MM.1S (cell line): ENCODE measurements around the gene SLC4A7.
"Not testable (repeated sequence)": the region's sequence is repeated elsewhere in the genome, so short reads cannot be mapped to it uniquely, and the experiment has no call there.

Source experiments
- DNase-seq: peaks from one replicate; pipeline ENCODE4 v3.0.0-alpha.2; 2015
- H2AFZ ChIP-seq: fragments of 300-600 bp; sonication (generic); 2 replicates; pipeline ENCODE4 v1.6.0; 2016; ENCODE audit warnings: antibody characterized with exemption, low read length
- H3F3A ChIP-seq: fragments of 300-600 bp; sonication (generic); 2 replicates; pipeline ENCODE4 v1.6.1; 2016; ENCODE audit warnings: mild to moderate bottlenecking, antibody characterized with exemption, low read length, moderate library complexity, mixed read lengths; ENCODE audit not compliant: insufficient read depth
- H3K27ac ChIP-seq: fragments of 300-600 bp; sonication (generic); 2 replicates; pipeline ENCODE4 v1.5.1; 2016; ENCODE audit warnings: mild to moderate bottlenecking, low read length
- H3K27me3 ChIP-seq: fragments of 300-600 bp; sonication (generic); replicated peaks from 2 replicates; pipeline ENCODE4 v1.6.0; 2016; ENCODE audit warnings: low read length; ENCODE audit not compliant: insufficient read depth
- H3K36me3 ChIP-seq: fragments of 300-600 bp; sonication (generic); replicated peaks from 2 replicates; pipeline ENCODE4 v1.6.1; 2016; ENCODE audit warnings: mild to moderate bottlenecking, low read length, mixed read lengths; ENCODE audit not compliant: insufficient read depth
- H3K4me1 ChIP-seq: fragments of 300-600 bp; sonication (generic); 2 replicates; pipeline ENCODE4 v1.6.1; 2016; ENCODE audit warnings: low read length, mixed read lengths
- H3K4me2 ChIP-seq: fragments of 300-600 bp; sonication (generic); 2 replicates; pipeline ENCODE4 v1.6.0; 2016; ENCODE audit warnings: low read depth, low read length
- H3K4me3 ChIP-seq: fragments of 300-600 bp; sonication (generic); 2 replicates; pipeline ENCODE4 v1.5.1; 2016; ENCODE audit warnings: low read length, mixed read lengths
- H3K79me2 ChIP-seq: fragments of 300-600 bp; sonication (generic); 2 replicates; pipeline ENCODE4 v1.6.1; 2016; ENCODE audit warnings: mixed run types, low read length, mixed read lengths
- H3K9ac ChIP-seq: fragments of 300-600 bp; sonication (generic); 2 replicates; pipeline ENCODE4 v1.6.1; 2016; ENCODE audit warnings: low read length, mixed read lengths
- H3K9me2 ChIP-seq: fragments of 300-600 bp; sonication (generic); replicated peaks from 2 replicates; pipeline ENCODE4 v1.6.1; 2016; ENCODE audit warnings: mild to moderate bottlenecking, low read length, mixed read lengths; ENCODE audit not compliant: insufficient read depth
- H3K9me3 ChIP-seq: fragments of 300-600 bp; sonication (generic); replicated peaks from 2 replicates; pipeline ENCODE4 v1.6.1; 2016; ENCODE audit warnings: mild to moderate bottlenecking, low read length, mixed read lengths; ENCODE audit not compliant: insufficient read depth
- H4K20me1 ChIP-seq: fragments of 300-600 bp; sonication (generic); 2 replicates; pipeline ENCODE4 v1.6.1; 2016; ENCODE audit warnings: mild to moderate bottlenecking, low read length, moderate library complexity, mixed read lengths; ENCODE audit not compliant: insufficient read depth
- EZH2 ChIP-seq: fragments of 300-600 bp; sonication (generic); optimal IDR thresholded peaks from 2 replicates; pipeline ENCODE3; 2017; ENCODE audit warnings: low read depth, mild to moderate bottlenecking, antibody characterized with exemption, low read length, mixed read lengths
- EZH2phosphoT487 ChIP-seq: fragments of 300-600 bp; sonication (generic); IDR thresholded peaks from 2 replicates; pipeline ENCODE4 v1.6.1; 2018; ENCODE audit warnings: antibody characterized with exemption, low read length
- TF ChIP-seq, protein P1 (sequence below): fragments of 300-600 bp; sonication (generic); IDR thresholded peaks from 2 replicates; pipeline ENCODE4 v1.5.1; 2016; ENCODE audit warnings: antibody characterized with exemption, low read length, mixed read lengths

SLC4A7 gene

DNA sequence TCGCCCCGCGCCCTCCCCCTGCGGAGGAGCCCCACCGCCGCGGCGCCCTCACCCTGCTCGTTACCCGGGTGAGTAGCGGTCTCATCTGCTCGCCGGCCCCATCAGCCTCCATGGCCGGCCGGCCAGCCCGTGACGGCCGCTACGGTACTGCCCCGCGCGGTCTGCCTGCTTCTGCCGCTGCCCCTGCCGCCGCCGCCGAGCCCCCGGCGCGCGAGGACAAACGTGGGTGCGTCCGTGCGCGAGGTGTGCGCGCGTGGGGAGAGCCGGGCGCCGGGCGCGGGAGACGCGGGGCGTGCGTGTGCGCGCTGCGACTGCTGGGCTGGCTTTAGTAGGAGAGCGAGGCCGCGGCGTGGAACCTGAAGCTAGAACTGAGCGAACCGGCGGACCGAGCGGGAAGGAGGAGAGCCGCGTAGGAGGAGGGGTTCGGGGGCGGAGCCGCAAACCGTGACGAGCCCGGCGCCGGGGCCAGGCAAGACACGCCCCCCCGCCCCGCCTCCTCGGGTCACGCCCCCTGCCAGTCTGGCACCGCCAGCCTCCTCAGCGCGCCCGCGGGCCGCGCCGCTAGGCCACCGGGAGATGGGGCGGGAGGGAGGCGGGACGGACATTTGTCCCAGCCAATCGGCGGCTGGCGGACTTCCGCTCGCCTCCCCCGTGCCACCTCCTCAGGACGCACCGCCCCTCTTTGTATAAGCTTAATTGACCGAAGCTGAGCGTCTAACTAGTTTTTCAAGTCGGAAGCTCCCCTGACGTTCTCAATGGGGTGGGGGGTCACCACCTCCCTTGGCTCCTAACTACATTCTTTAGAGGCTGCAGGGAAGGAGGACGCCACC, at the start of gene SLC4A7:
Gene SLC4A7, minus strand, starts transcription at position 370 of the 830 bp plus-strand sequence. Its CDS starts 258 bp downstream, at position 112.
- Histone ChIP-seq H3K9ac (peak within 1 kb of the TSS; percentile 60), H3K4me3 (peak within 1 kb of the TSS; percentile 85), H2AFZ (peak within 1 kb of the TSS; percentile 96), H3K27me3 (no peaks in the 10 kb centered on the region), H4K20me1 (no peaks in the 10 kb centered on the region), H3K79me2 (peaks cover 30% of the 10 kb centered on the region; the same call in 1 of the 2 replicates), H3K36me3 (no peaks in the 10 kb centered on the region), H3K4me2 (peak within 1 kb of the TSS; percentile 87), H3K4me1 (no peaks in the 10 kb centered on the region), H3K9me2 (no peaks in the 10 kb centered on the region), H3K9me3 (no peaks in the 10 kb centered on the region), H3F3A (peaks cover 7% of the 10 kb centered on the region; the same call in 1 of the 2 replicates), H3K27ac (peak within 1 kb of the TSS; percentile 37; the same call in 1 of the 2 replicates)
- DNase-seq: peak; percentile 96
- TF ChIP-seq, protein P1, sequence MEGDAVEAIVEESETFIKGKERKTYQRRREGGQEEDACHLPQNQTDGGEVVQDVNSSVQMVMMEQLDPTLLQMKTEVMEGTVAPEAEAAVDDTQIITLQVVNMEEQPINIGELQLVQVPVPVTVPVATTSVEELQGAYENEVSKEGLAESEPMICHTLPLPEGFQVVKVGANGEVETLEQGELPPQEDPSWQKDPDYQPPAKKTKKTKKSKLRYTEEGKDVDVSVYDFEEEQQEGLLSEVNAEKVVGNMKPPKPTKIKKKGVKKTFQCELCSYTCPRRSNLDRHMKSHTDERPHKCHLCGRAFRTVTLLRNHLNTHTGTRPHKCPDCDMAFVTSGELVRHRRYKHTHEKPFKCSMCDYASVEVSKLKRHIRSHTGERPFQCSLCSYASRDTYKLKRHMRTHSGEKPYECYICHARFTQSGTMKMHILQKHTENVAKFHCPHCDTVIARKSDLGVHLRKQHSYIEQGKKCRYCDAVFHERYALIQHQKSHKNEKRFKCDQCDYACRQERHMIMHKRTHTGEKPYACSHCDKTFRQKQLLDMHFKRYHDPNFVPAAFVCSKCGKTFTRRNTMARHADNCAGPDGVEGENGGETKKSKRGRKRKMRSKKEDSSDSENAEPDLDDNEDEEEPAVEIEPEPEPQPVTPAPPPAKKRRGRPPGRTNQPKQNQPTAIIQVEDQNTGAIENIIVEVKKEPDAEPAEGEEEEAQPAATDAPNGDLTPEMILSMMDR: no peak
- TF ChIP-seq EZH2phosphoT487 (no peak), EZH2 (no peak)

DNA sequence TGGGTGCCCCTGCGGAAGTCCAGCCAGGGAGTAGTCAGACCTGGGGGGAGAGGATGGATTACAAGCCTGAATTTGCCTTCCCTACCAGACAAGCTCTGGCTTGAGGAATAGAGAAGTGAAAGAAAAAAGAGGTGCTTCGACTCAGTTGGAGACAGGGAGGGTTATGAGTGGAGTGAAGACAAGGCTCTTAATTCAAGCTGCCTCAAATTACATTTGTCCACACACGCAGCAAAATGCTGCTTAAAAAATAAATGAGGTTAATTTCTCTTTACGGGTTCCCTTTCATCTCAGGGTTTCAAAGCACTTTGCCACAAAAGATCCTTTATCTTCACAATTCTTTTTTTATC, 49.0 kb upstream of the SLC4A7 start:
- Histone ChIP-seq H3K9me3 (no peaks in the 10 kb centered on the region), H3K36me3 (no peaks in the 10 kb centered on the region), H3K79me2 (no peaks in the 10 kb centered on the region), H3K9me2 (no peaks in the 10 kb centered on the region), H3K4me2 (no peak overlapping the region), H2AFZ (no peak overlapping the region), H4K20me1 (no peaks in the 10 kb centered on the region), H3K4me3 (no peak overlapping the region), H3K27me3 (no peaks in the 10 kb centered on the region), H3F3A (no peaks in the 10 kb centered on the region), H3K4me1 (no peaks in the 10 kb centered on the region), H3K9ac (no peak overlapping the region), H3K27ac (no peak overlapping the region)
- DNase-seq: no peak
- TF ChIP-seq, protein P1: no peak
- TF ChIP-seq EZH2phosphoT487 (no peak), EZH2 (no peak)

DNA sequence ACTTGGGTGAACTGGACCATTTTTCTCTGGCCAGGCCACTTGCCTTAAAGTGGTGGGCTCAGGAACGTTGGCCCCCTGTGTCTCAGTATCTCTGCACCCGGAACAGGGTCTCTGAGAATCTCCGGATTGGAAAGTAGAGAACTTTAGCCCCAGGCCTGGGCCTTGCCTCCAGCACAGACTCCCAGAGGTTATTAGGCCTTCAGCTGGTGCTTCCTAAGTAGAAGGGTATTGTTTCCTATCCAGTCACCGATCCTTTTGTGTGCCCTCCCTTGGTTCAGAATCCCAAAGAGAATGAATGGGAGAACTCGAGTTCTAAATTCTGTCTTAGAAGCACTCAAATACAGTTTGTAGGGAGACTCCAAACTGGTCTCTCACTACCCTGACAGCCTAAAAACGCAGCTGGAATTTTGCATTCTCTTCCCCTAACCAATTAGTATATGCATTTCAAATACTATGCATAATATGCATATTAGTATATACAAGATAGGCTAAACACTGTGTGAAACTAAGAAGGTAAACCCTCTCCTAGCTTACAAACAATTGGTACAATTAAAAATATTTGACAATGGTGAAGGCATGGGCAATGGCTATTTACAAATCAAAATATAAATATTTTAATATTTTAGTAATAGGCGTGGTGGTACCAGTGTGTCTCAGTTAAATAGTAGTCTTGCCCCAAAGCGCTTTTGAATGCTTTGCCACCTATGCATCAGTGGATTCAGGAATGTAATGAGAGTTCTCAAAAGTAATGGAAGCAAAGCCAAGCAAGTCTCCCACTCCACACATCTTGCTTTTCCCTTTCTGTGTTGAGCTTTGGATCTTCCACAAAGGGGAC, 48.5 kb upstream of the SLC4A7 start:
- Histone ChIP-seq H3K4me3 (no peak overlapping the region), H3F3A (no peaks in the 10 kb centered on the region), H3K27ac (no peak overlapping the region), H3K27me3 (no peaks in the 10 kb centered on the region), H2AFZ (no peak overlapping the region), H3K9ac (no peak overlapping the region), H3K4me2 (no peak overlapping the region), H3K79me2 (no peaks in the 10 kb centered on the region), H3K9me3 (no peaks in the 10 kb centered on the region), H3K36me3 (no peaks in the 10 kb centered on the region), H3K9me2 (no peaks in the 10 kb centered on the region), H3K4me1 (no peaks in the 10 kb centered on the region), H4K20me1 (no peaks in the 10 kb centered on the region)
- no peak for DNase-seq
- TF ChIP-seq EZH2 (no peak), EZH2phosphoT487 (no peak)
- TF ChIP-seq, protein P1: no peak

DNA sequence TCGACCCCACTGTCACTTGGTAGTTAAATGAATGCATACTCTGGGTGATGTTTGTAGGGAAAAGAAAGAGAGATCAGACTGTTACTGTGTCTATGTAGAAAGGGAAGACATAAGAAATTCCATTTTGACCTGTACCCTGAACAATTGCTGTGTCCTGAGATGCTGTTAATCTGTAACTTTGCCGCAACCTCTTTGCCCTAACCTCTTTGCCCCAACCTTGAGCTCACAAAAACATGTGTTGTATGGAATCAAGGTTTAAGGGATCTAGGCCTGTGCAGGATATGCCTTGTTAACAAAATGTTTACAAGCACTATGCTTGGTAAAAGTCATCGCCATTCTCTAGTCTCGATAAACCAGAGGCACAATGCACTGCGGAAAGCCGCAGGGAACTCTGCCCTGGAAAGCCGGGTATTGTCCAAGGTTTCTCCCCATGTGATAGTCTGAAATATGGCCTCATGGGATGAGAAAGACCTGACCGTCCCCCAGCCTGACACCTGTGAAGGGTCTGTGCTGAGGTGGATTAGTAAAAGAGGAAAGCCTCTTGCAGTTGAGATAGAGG, 47.1 kb upstream of the SLC4A7 start:
- not testable (repeated sequence) for H3K9me3 ChIP-seq, H2AFZ ChIP-seq, H4K20me1 ChIP-seq, H3K4me3 ChIP-seq, H3F3A ChIP-seq, H3K27ac ChIP-seq, DNase-seq, H3K9ac ChIP-seq, H3K4me1 ChIP-seq, H3K27me3 ChIP-seq, H3K36me3 ChIP-seq, H3K4me2 ChIP-seq, H3K79me2 ChIP-seq, H3K9me2 ChIP-seq
